ENCODE results near the gene COL27A1.

DNA sequence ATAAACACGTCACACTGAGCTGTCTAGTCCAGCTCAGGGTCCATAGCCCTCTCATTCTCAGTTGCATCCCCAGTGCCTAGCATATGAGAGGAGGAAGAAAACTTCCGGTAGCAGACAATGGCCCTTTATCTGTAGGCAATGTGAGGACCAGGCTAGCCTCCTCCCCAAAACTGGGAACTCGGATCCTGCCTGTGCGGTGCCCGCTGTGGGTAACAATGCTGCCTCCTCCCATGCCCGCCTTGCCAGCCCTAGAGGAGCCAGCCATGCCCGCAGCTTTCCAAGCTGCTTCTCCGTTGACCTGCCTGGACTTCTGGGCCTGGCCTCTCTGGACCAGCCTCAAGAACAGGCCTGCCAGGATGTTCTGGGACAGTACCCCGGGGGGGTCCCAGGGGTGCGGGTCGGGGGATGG, 93.0 kb downstream of the COL27A1 start:
- TF ChIP-seq CTCF (IDR thresholded peaks at IDR 0.05; ENCODE audit: poor library complexity), result no peak
- no peak for TF ChIP-seq EZH2 (IDR thresholded peaks at IDR 0.05; ENCODE audit: borderline replicate concordance)
- no peak for TF ChIP-seq EZH2phosphoT487 (IDR thresholded peaks at IDR 0.05; ENCODE audit: low read depth, severe bottlenecking, unreplicated experiment)
